K562 (cell line): ENCODE measurements around the gene CABYR. TPM values are rescaled to one million over a fixed set of nuclear protein-coding genes. Genes with fewer than 3 reads are reported as not detected.

ENCODE experiments used
- BCOR ChIP-seq: fragments of 450-650 bp; IDR thresholded peaks from 2 replicates; pipeline ENCODE4 v1.6.1; 2016
- CTBP1 ChIP-seq: fragments of 450-650 bp; IDR thresholded peaks from 2 replicates; pipeline ENCODE4 v1.6.1; 2016; ENCODE audit warnings: borderline replicate concordance
- MAZ ChIP-seq, 2 experiments: fragments of 450-650 bp in 1 of 2; sonication (generic) in 1 of 2; formaldehyde crosslinking; IDR thresholded peaks in 1 of 2; conservative IDR thresholded peaks in 1 of 2; 2 replicates each; pipeline versions ENCODE4 v1.4.0 to v1.5.0; 2020; ENCODE audit warnings: mild to moderate bottlenecking in 1 of 2, missing genetic modification reagents in 1 of 2
- NFXL1 ChIP-seq: fragments of 450-650 bp; formaldehyde crosslinking; IDR thresholded peaks from 2 replicates; pipeline ENCODE4 v1.4.0; 2021; ENCODE audit warnings: mild to moderate bottlenecking
- SPI1 ChIP-seq: IDR thresholded peaks from 2 replicates; pipeline ENCODE4 v1.6.1; 2011; ENCODE audit warnings: low read depth, low read length, control low read depth, borderline replicate concordance
- TBL1XR1 ChIP-seq, 2 experiments: IDR thresholded peaks; 2 replicates each; pipeline ENCODE4 v1.6.1; 2012; ENCODE audit warnings: improper control_type of control experiment in 2 of 2, low read length in 2 of 2, mild to moderate bottlenecking in 1 of 2
- TFAM ChIP-seq: fragments of 250-450 bp; sonication (Bioruptor Pico); conservative IDR thresholded peaks from 2 replicates; pipeline ENCODE4 v1.5.0; 2021; ENCODE audit warnings: mild to moderate bottlenecking, moderate library complexity
- ZBTB26 ChIP-seq: fragments of 450-650 bp; formaldehyde crosslinking; IDR thresholded peaks from 2 replicates; pipeline ENCODE4 v1.4.0; 2022; ENCODE audit warnings: missing genetic modification characterization
- ZBTB7A ChIP-seq: IDR thresholded peaks from 2 replicates; pipeline ENCODE4 v1.6.1; 2011; ENCODE audit warnings: low read depth, mild to moderate bottlenecking, low read length, moderate library complexity, borderline replicate concordance; ENCODE audit not compliant: control insufficient read depth
- ZNF407 ChIP-seq: fragments of 450-650 bp; IDR thresholded peaks from 2 replicates; pipeline ENCODE4 v1.6.1; 2016; ENCODE audit warnings: low read depth
- ZNF445 ChIP-seq: fragments of 250-450 bp; sonication (Bioruptor Pico); IDR thresholded peaks from 2 replicates; pipeline ENCODE4 v1.4.0; 2020; ENCODE audit warnings: low read depth, mild to moderate bottlenecking, moderate library complexity
- polyA plus RNA-seq, 8 experiments: library from polyadenylated mRNA; depleted of rRNA in 4 of 8; stranded (reverse) in 5 of 8; unstranded in 3 of 8; fragments of >200 nt; fragmentation: Nextera tagmentation in 2 of 8; fragmentation: Illumina TruSeq in 1 of 8; extraction: Ambion mirVana in 2 of 8; extraction: Trizol in 1 of 8; gene quantifications; 2 replicates each; pipeline versions ENCODE4 v1.2.1 to v1.2.3, GENCODE V29; 2011 to 2014; ENCODE audit warnings: inconsistent platforms in 1 of 8, missing spikeins in 1 of 8
- total RNA-seq, 7 experiments: library from RNA; depleted of rRNA in 6 of 7; stranded (reverse); fragments of >200 nt in 6 of 7; fragmentation: Illumina TruSeq in 2 of 7; extraction: Trizol in 2 of 7; gene quantifications; 2 replicates each; pipeline versions ENCODE4 v1.2.1 to v1.2.3, GENCODE V29; 2011 to 2021; ENCODE audit warnings: low replicate concordance in 1 of 7

The CABYR gene
- total and polyA plus RNA-seq, 9 of the 15 experiments (the other 6 are each of a cell fraction or from before 2014, with no cell fraction given), result not detected

GRCh38 chr18:24185805-24186204 lies 46.9 kb downstream of the CABYR start (continued):
- TF ChIP-seq ZNF407 (no peak), ZNF445 (CRISPR knock-in tag) (no peak), TBL1XR1 (IDR thresholded peaks at IDR 0.05; ENCODE audit: low read length in 2 of 2) (no peak), ZBTB26 (no peak), MAZ (CRISPR knock-in tag; conservative IDR thresholded peaks at IDR 0.05 in 1 of 2, IDR thresholded peaks at IDR 0.05 in 1 of 2) (no peak), TFAM (CRISPR knock-in tag) (no peak), CTBP1 (no peak), SPI1 (no peak), ZBTB7A (no peak), BCOR (no peak), NFXL1 (no peak)
- TF ChIP-seq, all 486 proteins: peak for 0
